Measurements from ENCODE around the gene MAP3K2.

MAP3K2 gene

GRCh38 chr2:127389778-127390435 is 2.1 kb upstream of the MAP3K2 start:
- H3K36me3 ChIP-seq (ENCODE audit: control insufficient read depth, insufficient read depth, low read length): no peaks in the 10 kb centered on the region
- no peaks in the 10 kb centered on the region for H3K27me3 ChIP-seq (replicated peaks; ENCODE audit: control insufficient read depth, insufficient read depth, low read length)
- peak; percentile 61 for DNase-seq (ENCODE audit: extremely low read depth, insufficient read length)
- H3K4me3 ChIP-seq (replicated peaks; ENCODE audit: low read depth, low read length): no peak overlapping the region
- TF ChIP-seq CTCF (IDR thresholded peaks at IDR 0.05; ENCODE audit: insufficient read depth, low read length, poor library complexity, severe bottlenecking): no peak

- H3K27me3 ChIP-seq (replicated peaks; ENCODE audit: control insufficient read depth, insufficient read depth, low read length): no peaks in the 10 kb centered on the region
- H3K4me3 ChIP-seq (replicated peaks; ENCODE audit: low read depth, low read length): peak overlapping the region; percentile 68
- DNase-seq (ENCODE audit: extremely low read depth, insufficient read length): no peak
- no peaks in the 10 kb centered on the region for H3K36me3 ChIP-seq (ENCODE audit: control insufficient read depth, insufficient read depth, low read length)
- no peak for TF ChIP-seq CTCF (IDR thresholded peaks at IDR 0.05; ENCODE audit: insufficient read depth, low read length, poor library complexity, severe bottlenecking)
These were observed 819 bp upstream of the MAP3K2 start for GRCh38 chr2:127388423-127389164.

GRCh38 chr2:127386764-127387654 is 766 bp downstream of the MAP3K2 start:
- no peaks in the 10 kb centered on the region for H3K27me3 ChIP-seq (replicated peaks; ENCODE audit: control insufficient read depth, insufficient read depth, low read length)
- no peaks in the 10 kb centered on the region for H3K36me3 ChIP-seq (ENCODE audit: control insufficient read depth, insufficient read depth, low read length)
- DNase-seq (ENCODE audit: extremely low read depth, insufficient read length): peak; percentile 90
- TF ChIP-seq CTCF (IDR thresholded peaks at IDR 0.05; ENCODE audit: insufficient read depth, low read length, poor library complexity, severe bottlenecking): no peak
- H3K4me3 ChIP-seq (replicated peaks; ENCODE audit: low read depth, low read length): peak overlapping the region; percentile 91

GRCh38 chr2:127386246-127386645 is 1.5 kb downstream of the MAP3K2 start:
- Histone ChIP-seq H3K4me3 (replicated peaks; ENCODE audit: low read depth, low read length) (peak overlapping the region; percentile 91), H3K27me3 (replicated peaks; ENCODE audit: control insufficient read depth, insufficient read depth, low read length) (no peaks in the 10 kb centered on the region), H3K36me3 (ENCODE audit: control insufficient read depth, insufficient read depth, low read length) (no peaks in the 10 kb centered on the region)
- no peak for TF ChIP-seq CTCF (IDR thresholded peaks at IDR 0.05; ENCODE audit: insufficient read depth, low read length, poor library complexity, severe bottlenecking)
- DNase-seq (ENCODE audit: extremely low read depth, insufficient read length): no peak

DNA sequence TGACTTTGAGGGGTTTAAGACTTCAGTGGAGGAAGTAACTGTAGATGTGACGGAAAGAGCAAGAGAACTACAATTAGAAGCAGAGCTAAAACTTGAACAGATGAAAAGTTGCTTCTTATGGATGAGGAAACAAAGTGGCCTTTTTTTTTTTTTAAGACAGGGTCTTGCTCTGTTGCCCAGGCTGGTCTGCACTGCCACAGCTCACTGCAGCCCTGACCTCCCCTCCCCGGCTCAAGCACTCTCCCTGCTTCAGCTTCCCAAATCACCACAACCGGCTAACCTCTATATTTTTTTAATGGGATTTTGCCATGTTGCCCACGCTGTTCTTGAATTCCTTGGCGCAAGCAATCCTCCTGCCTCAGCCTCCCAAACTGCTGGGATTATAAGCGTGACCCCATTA is 3.2 kb downstream of the MAP3K2 start:
- H3K36me3 ChIP-seq (ENCODE audit: control insufficient read depth, insufficient read depth, low read length): no peaks in the 10 kb centered on the region
- H3K27me3 ChIP-seq (replicated peaks; ENCODE audit: control insufficient read depth, insufficient read depth, low read length): no peaks in the 10 kb centered on the region
- H3K4me3 ChIP-seq (replicated peaks; ENCODE audit: low read depth, low read length): no peak overlapping the region
- no peak for TF ChIP-seq CTCF (IDR thresholded peaks at IDR 0.05; ENCODE audit: insufficient read depth, low read length, poor library complexity, severe bottlenecking)
- DNase-seq (ENCODE audit: extremely low read depth, insufficient read length): no peak

All from GM06990 (cell line).